ENCODE measurements around the gene HID1.

- TF ChIP-seq, protein P1, sequence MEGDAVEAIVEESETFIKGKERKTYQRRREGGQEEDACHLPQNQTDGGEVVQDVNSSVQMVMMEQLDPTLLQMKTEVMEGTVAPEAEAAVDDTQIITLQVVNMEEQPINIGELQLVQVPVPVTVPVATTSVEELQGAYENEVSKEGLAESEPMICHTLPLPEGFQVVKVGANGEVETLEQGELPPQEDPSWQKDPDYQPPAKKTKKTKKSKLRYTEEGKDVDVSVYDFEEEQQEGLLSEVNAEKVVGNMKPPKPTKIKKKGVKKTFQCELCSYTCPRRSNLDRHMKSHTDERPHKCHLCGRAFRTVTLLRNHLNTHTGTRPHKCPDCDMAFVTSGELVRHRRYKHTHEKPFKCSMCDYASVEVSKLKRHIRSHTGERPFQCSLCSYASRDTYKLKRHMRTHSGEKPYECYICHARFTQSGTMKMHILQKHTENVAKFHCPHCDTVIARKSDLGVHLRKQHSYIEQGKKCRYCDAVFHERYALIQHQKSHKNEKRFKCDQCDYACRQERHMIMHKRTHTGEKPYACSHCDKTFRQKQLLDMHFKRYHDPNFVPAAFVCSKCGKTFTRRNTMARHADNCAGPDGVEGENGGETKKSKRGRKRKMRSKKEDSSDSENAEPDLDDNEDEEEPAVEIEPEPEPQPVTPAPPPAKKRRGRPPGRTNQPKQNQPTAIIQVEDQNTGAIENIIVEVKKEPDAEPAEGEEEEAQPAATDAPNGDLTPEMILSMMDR (IDR thresholded peaks at IDR 0.05): no peak
- TF ChIP-seq POLR2A (IDR thresholded peaks at IDR 0.05): no peak
These were observed 21.9 kb upstream of the HID1 start for GRCh38 chr17:74994440-74994839.
